DND-41 (cell line): Measurements from ENCODE around the gene ARHGEF16.

Experiments used
- ATAC-seq: fragments of 200-7000 bp; cut with Tn5 transposase; 3 replicates; pipeline ENCODE4 v1.9.1; 2021; ENCODE audit warnings: low read depth; ENCODE audit not compliant: insufficient read depth
- DNase-seq: peaks from one replicate; pipeline ENCODE4 v3.0.0-alpha.2; 2020
- H2AFZ ChIP-seq: 2 replicates; pipeline ENCODE4 v1.6.0; 2012; ENCODE audit warnings: low read depth, low read length
- H3K27ac ChIP-seq: 2 replicates; pipeline ENCODE4 v1.5.1; 2012; ENCODE audit warnings: low read length, inconsistent platforms
- H3K27me3 ChIP-seq: fragments of 200-600 bp; sonication (generic); 2 replicates; pipeline ENCODE4 v1.6.0; 2012; ENCODE audit warnings: low read length, mild to moderate bottlenecking, inconsistent platforms; ENCODE audit not compliant: insufficient read depth, poor library complexity
- H3K36me3 ChIP-seq: 2 replicates; pipeline ENCODE4 v1.5.1; 2012; ENCODE audit warnings: low read length, inconsistent platforms; ENCODE audit not compliant: insufficient read depth
- H3K4me1 ChIP-seq: 2 replicates; pipeline ENCODE4 v1.5.1; 2012; ENCODE audit warnings: mild to moderate bottlenecking, low read length; ENCODE audit not compliant: insufficient read depth
- H3K4me2 ChIP-seq: 2 replicates; pipeline ENCODE4 v1.6.0; 2012; ENCODE audit warnings: mild to moderate bottlenecking, moderate library complexity, low read length, inconsistent platforms; ENCODE audit not compliant: insufficient read depth
- H3K4me3 ChIP-seq, 2 experiments: fragments of 200-600 bp in 1 of 2; shearing (Covaris generic) in 1 of 2; 2 replicates each; pipeline ENCODE4 v1.5.1; 2012 to 2016; ENCODE audit warnings: inconsistent platforms in 2 of 2, low read length in 2 of 2, mild to moderate bottlenecking in 2 of 2, low read depth in 1 of 2, moderate library complexity in 1 of 2
- H3K79me2 ChIP-seq: 2 replicates; pipeline ENCODE4 v1.6.0; 2012; ENCODE audit warnings: low read length, inconsistent platforms; ENCODE audit not compliant: insufficient read depth
- H3K9ac ChIP-seq: 2 replicates; pipeline ENCODE4 v1.6.0; 2012; ENCODE audit warnings: low read depth, mild to moderate bottlenecking, inconsistent platforms, low read length, moderate library complexity
- H3K9me3 ChIP-seq: 2 replicates; pipeline ENCODE4 v1.5.1; 2012; ENCODE audit warnings: low read length, moderate library complexity, mild to moderate bottlenecking, inconsistent platforms; ENCODE audit not compliant: insufficient read depth, severe bottlenecking
- H4K20me1 ChIP-seq: 2 replicates; pipeline ENCODE4 v1.6.0; 2012; ENCODE audit warnings: low read length; ENCODE audit not compliant: insufficient read depth
- CTCF ChIP-seq: IDR thresholded peaks from 2 replicates; pipeline ENCODE4 v1.5.1; 2012; ENCODE audit warnings: borderline replicate concordance, low read length, moderate library complexity, mild to moderate bottlenecking; ENCODE audit not compliant: poor library complexity, severe bottlenecking; ENCODE audit errors: extremely low read depth
- EZH2 ChIP-seq: IDR thresholded peaks from 3 replicates; pipeline ENCODE4 v1.6.1; 2012; ENCODE audit warnings: borderline replicate concordance, low read depth, mild to moderate bottlenecking, moderate library complexity, low read length, inconsistent platforms; ENCODE audit not compliant: severe bottlenecking

Gene ARHGEF16

GRCh38 chr1:3506041-3506440 is 51.6 kb downstream of the ARHGEF16 start:
- Histone ChIP-seq H2AFZ (no peak overlapping the region), H3K4me1 (no peaks in the 10 kb centered on the region), H3K9ac (no peak overlapping the region), H3K9me3 (no peaks in the 10 kb centered on the region), H3K27me3 (no peaks in the 10 kb centered on the region), H3K27ac (no peak overlapping the region), H3K36me3 (no peaks in the 10 kb centered on the region), H3K4me2 (no peak overlapping the region), H3K79me2 (no peaks in the 10 kb centered on the region), H4K20me1 (peaks cover 8% of the 10 kb centered on the region), H3K4me3 (no peak overlapping the region)
- TF ChIP-seq EZH2 (no peak), CTCF (no peak)
- ATAC-seq (no peak), DNase-seq (no peak)

- ATAC-seq, result no peak
- no peaks in the 10 kb centered on the region for H3K36me3 ChIP-seq
- TF ChIP-seq EZH2 (no peak), CTCF (no peak)
- no peaks in the 10 kb centered on the region for H3K9me3 ChIP-seq
- no peaks in the 10 kb centered on the region for H3K27me3 ChIP-seq
- no peaks in the 10 kb centered on the region for H3K4me1 ChIP-seq
- peaks cover 6% of the 10 kb centered on the region for H4K20me1 ChIP-seq
- H2AFZ ChIP-seq, result no peak overlapping the region
- no peak overlapping the region for H3K4me2 ChIP-seq
- H3K27ac ChIP-seq, result no peak overlapping the region
- no peaks in the 10 kb centered on the region for H3K79me2 ChIP-seq
- DNase-seq, result no peak
- H3K4me3 ChIP-seq, result no peak overlapping the region
- H3K9ac ChIP-seq, result no peak overlapping the region
Measured at GRCh38 chr1:3506943-3507342, 52.5 kb downstream of the ARHGEF16 start.

GRCh38 chr1:3507636-3508275 is 53.3 kb downstream of the ARHGEF16 start:
- no peaks in the 10 kb centered on the region for H3K79me2 ChIP-seq
- H3K27ac ChIP-seq, result no peak overlapping the region
- no peak overlapping the region for H3K9ac ChIP-seq
- no peak overlapping the region for H3K4me3 ChIP-seq
- H4K20me1 ChIP-seq, result no peaks in the 10 kb centered on the region; the same call in none of the 2 replicates
- no peaks in the 10 kb centered on the region for H3K4me1 ChIP-seq
- TF ChIP-seq CTCF (no peak), EZH2 (no peak)
- H3K4me2 ChIP-seq, result no peak overlapping the region
- no peak overlapping the region for H2AFZ ChIP-seq
- no peaks in the 10 kb centered on the region for H3K27me3 ChIP-seq
- DNase-seq (no peak), ATAC-seq (no peak)
- H3K9me3 ChIP-seq, result no peaks in the 10 kb centered on the region
- H3K36me3 ChIP-seq, result no peaks in the 10 kb centered on the region
